HCT116 (cell line): ENCODE measurements around the gene SLC5A10. TPM values are rescaled to one million over a fixed set of nuclear protein-coding genes. Genes with fewer than 3 reads are reported as not detected.
"Not testable (repeated sequence)": the region's sequence is repeated elsewhere in the genome, so short reads cannot be mapped to it uniquely, and the experiment has no call there.

Source experiments
- ATAC-seq: fragments of 200-7000 bp; cut with Tn5 transposase; 2 replicates; pipeline ENCODE4 v1.9.1; 2020; ENCODE audit warnings: mild to moderate bottlenecking, moderate library complexity
- BruUV-seq: library from RNA; stranded (reverse); fragments of 400-500 nt; replicated peaks from 2 replicates; lab custom pipeline; 2021; lab: Mats Ljungman, UMichigan
- CTCF ChIA-PET: fragments of 300-600 bp; sonication (Branson Sonifier 250); formaldehyde crosslinking; loops from one replicate; lab custom pipeline; 2021; ENCODE audit warnings: antibody characterized with exemption; lab: Charles Lee
- POLR2A ChIA-PET: fragments of 300-600, 350-600 bp; sonication (Branson Sonifier 250); formaldehyde crosslinking; loops from one replicate; lab custom pipeline; 2021; ENCODE audit warnings: antibody characterized with exemption; lab: Charles Lee
- RAD21 ChIA-PET, 2 experiments: fragments of 300-600 bp; sonication (Branson Sonifier 250); formaldehyde crosslinking; loops; one replicate each; lab custom pipeline; 2023; ENCODE audit warnings: low total read pairs in 2 of 2; ENCODE audit not compliant: uncharacterized antibody in 2 of 2, unreplicated experiment in 2 of 2, low non-redundant PET in 1 of 2; lab: Charles Lee
- DNase-seq: peaks from one replicate; pipeline ENCODE4 v3.0.0-alpha.2; 2010; ENCODE audit warnings: low read depth, low spot score
- H2AFZ ChIP-seq: fragments of 200-600 bp; shearing (Covaris generic), sonication (generic); 2 replicates; pipeline ENCODE4 v1.6.1; 2017; ENCODE audit warnings: low read depth, mixed run types, mixed read lengths, antibody characterized with exemption, low read length; ENCODE audit not compliant: poor library complexity, severe bottlenecking
- H3K27ac ChIP-seq: 2 replicates; pipeline ENCODE4 v1.5.1; 2012; ENCODE audit warnings: low read depth, low read length
- H3K27me3 ChIP-seq: fragments of 200-600 bp; sonication (generic); 2 replicates; pipeline ENCODE4 v1.6.1; 2016; ENCODE audit warnings: mixed run types, low read length, mixed read lengths; ENCODE audit not compliant: insufficient read depth
- H3K36me3 ChIP-seq, 2 experiments: fragments of 200-500 bp in 1 of 2; fragments of 200-600 bp in 1 of 2; sonication (Bioruptor generic) in 1 of 2; sonication (generic) in 1 of 2; 2 replicates each; pipeline versions ENCODE4 v1.5.1 to v1.6.1; 2014 to 2016; ENCODE audit warnings: low read length in 2 of 2, inconsistent platforms in 1 of 2, mixed read lengths in 1 of 2, mixed run types in 1 of 2; ENCODE audit not compliant: insufficient read depth in 2 of 2, control insufficient read depth in 1 of 2
- H3K4me1 ChIP-seq, 2 experiments: fragments of 200-600 bp in 1 of 2; sonication (generic) in 1 of 2; 2 replicates each; pipeline versions ENCODE4 v1.5.1 to v1.6.1; 2012 to 2017; ENCODE audit warnings: low read length in 2 of 2, inconsistent platforms in 1 of 2, mild to moderate bottlenecking in 1 of 2, mixed read lengths in 1 of 2, mixed run types in 1 of 2, moderate library complexity in 1 of 2; ENCODE audit not compliant: insufficient read depth in 2 of 2, control insufficient read depth in 1 of 2
- H3K4me2 ChIP-seq: fragments of 200-600 bp; sonication (generic); 2 replicates; pipeline ENCODE4 v1.6.1; 2017; ENCODE audit warnings: mixed run types, low read length, mixed read lengths
- H3K4me3 ChIP-seq, 2 experiments: fragments of 200-600 bp in 1 of 2; sonication (generic) in 1 of 2; replicated peaks in 1 of 2; 2 replicates each; pipeline ENCODE4 v1.5.1; 2011 to 2016; ENCODE audit warnings: low read length in 2 of 2, control low read depth in 1 of 2, low read depth in 1 of 2, mild to moderate bottlenecking in 1 of 2, mixed read lengths in 1 of 2, mixed run types in 1 of 2
- H3K79me2 ChIP-seq: fragments of 200-600 bp; sonication (generic); 2 replicates; pipeline ENCODE4 v1.6.1; 2017; ENCODE audit warnings: mild to moderate bottlenecking, mixed run types, low read length, moderate library complexity, mixed read lengths; ENCODE audit not compliant: insufficient read depth
- H3K9ac ChIP-seq: fragments of 200-600 bp; sonication (generic); 2 replicates; pipeline ENCODE4 v1.6.1; 2016; ENCODE audit warnings: low read length, mixed read lengths
- H3K9me2 ChIP-seq: fragments of 200-600 bp; sonication (generic), shearing (Covaris generic); 2 replicates; pipeline ENCODE4 v1.6.1; 2017; ENCODE audit warnings: mixed run types, mild to moderate bottlenecking, moderate library complexity; ENCODE audit not compliant: insufficient read depth
- H3K9me3 ChIP-seq, 2 experiments: fragments of 200-500 bp in 1 of 2; fragments of 200-600 bp in 1 of 2; sonication (Bioruptor generic) in 1 of 2; sonication (generic) in 1 of 2; 2 replicates each; pipeline ENCODE4 v1.6.1; 2014 to 2017; ENCODE audit warnings: low read length in 2 of 2, mixed read lengths in 2 of 2, inconsistent platforms in 1 of 2, low read depth in 1 of 2, mild to moderate bottlenecking in 1 of 2, mixed run types in 1 of 2, moderate library complexity in 1 of 2; ENCODE audit not compliant: control insufficient read depth in 1 of 2, insufficient read depth in 1 of 2
- H4K20me1 ChIP-seq: fragments of 200-600 bp; sonication (generic), shearing (Covaris generic); 2 replicates; pipeline ENCODE4 v1.6.1; 2017; ENCODE audit warnings: mixed run types, mild to moderate bottlenecking, moderate library complexity; ENCODE audit not compliant: insufficient read depth
- intact Hi-C: fragments of 100-400 bp; cut with micrococcal nuclease; formaldehyde crosslinking; loops from 2 replicates; pipeline ENCODE4 v1.10.0; 2022
- total RNA-seq: library from RNA; stranded (reverse); gene quantifications from one replicate; pipeline ENCODE4 v1.2.1, GENCODE V29; 2021; ENCODE audit not compliant: unreplicated experiment

Gene SLC5A10
- total RNA-seq, 1 experiment from 2014 or later = not detected

- intact Hi-C loops, BruUV-seq, H3K4me1 ChIP-seq: not testable (repeated sequence)
Observed at GRCh38 chr17:19043032-19043431, 91.1 kb downstream of the SLC5A10 start.

GRCh38 chr17:19044643-19045042, 92.7 kb downstream of the SLC5A10 start:
- POLR2A ChIA-PET, DNase-seq, H3K9ac ChIP-seq, H3K4me3 ChIP-seq, H3K9me2 ChIP-seq, intact Hi-C loops, ATAC-seq, H3K27ac ChIP-seq, RAD21 ChIA-PET, H3K27me3 ChIP-seq, H3K4me2 ChIP-seq, CTCF ChIA-PET, H4K20me1 ChIP-seq, H2AFZ ChIP-seq, H3K4me1 ChIP-seq, H3K9me3 ChIP-seq, BruUV-seq, H3K36me3 ChIP-seq, H3K79me2 ChIP-seq: not testable (repeated sequence)

More at GRCh38 chr17:19043032-19043431, 91.1 kb downstream of the SLC5A10 start:
- CTCF ChIA-PET, H3K4me3 ChIP-seq, H3K27me3 ChIP-seq, ATAC-seq, H3K9me2 ChIP-seq, H3K9ac ChIP-seq, H3K9me3 ChIP-seq, H4K20me1 ChIP-seq, H3K36me3 ChIP-seq, H3K79me2 ChIP-seq, DNase-seq, H2AFZ ChIP-seq, H3K4me2 ChIP-seq, POLR2A ChIA-PET, H3K27ac ChIP-seq, RAD21 ChIA-PET: not testable (repeated sequence)

GRCh38 chr17:19046782-19047375, 94.9 kb downstream of the SLC5A10 start, which contains the start of gene GRAP:
GRAP (minus strand) TSS chr17:19046957; CDS start chr17:19046926, 31 bp downstream.
- H4K20me1 ChIP-seq, H3K36me3 ChIP-seq, H3K79me2 ChIP-seq, H3K27ac ChIP-seq, POLR2A ChIA-PET, H3K27me3 ChIP-seq, DNase-seq, H3K4me3 ChIP-seq, H3K4me2 ChIP-seq, intact Hi-C loops, BruUV-seq, CTCF ChIA-PET, H3K9me2 ChIP-seq, ATAC-seq, H3K4me1 ChIP-seq, H3K9ac ChIP-seq, RAD21 ChIA-PET, H3K9me3 ChIP-seq, H2AFZ ChIP-seq: not testable (repeated sequence)

GRCh38 chr17:19047510-19047909, 95.5 kb downstream of the SLC5A10 start:
- H3K27me3 ChIP-seq, CTCF ChIA-PET, DNase-seq, RAD21 ChIA-PET, H2AFZ ChIP-seq, BruUV-seq, H3K9me2 ChIP-seq, H3K27ac ChIP-seq, POLR2A ChIA-PET, intact Hi-C loops, H3K9me3 ChIP-seq, ATAC-seq, H3K4me1 ChIP-seq, H3K9ac ChIP-seq, H3K4me2 ChIP-seq, H3K36me3 ChIP-seq, H3K4me3 ChIP-seq, H4K20me1 ChIP-seq, H3K79me2 ChIP-seq: not testable (repeated sequence)
